Measurements from ENCODE around the gene PHACTR3.

The PHACTR3 gene

GRCh38 chr20:59823491-59824259, 219.3 kb downstream of the PHACTR3 start:
- Histone ChIP-seq H3K79me1 (ENCODE audit: low read length) (no peaks in the 10 kb centered on the region), H3K4me1 (ENCODE audit: control insufficient read depth in 1 of 2, insufficient read depth in 2 of 2, low read length in 2 of 2) (no peaks in the 10 kb centered on the region)
- no CpG with 5 or more reads among the region's 8 CpGs for WGBS (ENCODE audit: extremely low coverage, insufficient coverage, insufficient read length)

GRCh38 chr20:59824711-59825562, 220.6 kb downstream of the PHACTR3 start:
- Histone ChIP-seq H3K4me2 (ENCODE audit: low read length) (no peak overlapping the region), H4K91ac (ENCODE audit: low read depth, low read length) (no peak overlapping the region), H3K4me3 (ENCODE audit: low read depth, low read length) (no peak overlapping the region), H3K9me3 (ENCODE audit: insufficient read depth, low read depth, low read length) (peaks cover 9% of the 10 kb centered on the region), H2AFZ (ENCODE audit: insufficient read depth, low read length, poor library complexity) (no peak overlapping the region), H2AK5ac (ENCODE audit: low read length) (no peak overlapping the region), H3K18ac (ENCODE audit: low read length) (no peak overlapping the region), H3K4me1 (ENCODE audit: control insufficient read depth in 1 of 2, insufficient read depth in 2 of 2, low read length in 2 of 2) (no peaks in the 10 kb centered on the region), H2BK12ac (ENCODE audit: low read length) (no peak overlapping the region), H4K8ac (ENCODE audit: low read depth, low read length) (no peak overlapping the region), H2BK120ac (ENCODE audit: insufficient read depth, low read length, poor library complexity) (no peak overlapping the region), H3K79me1 (ENCODE audit: low read length) (no peaks in the 10 kb centered on the region), H3K14ac (ENCODE audit: low read length) (no peak overlapping the region), H3K79me2 (ENCODE audit: control insufficient read depth, insufficient read depth, low read length, poor library complexity) (no peaks in the 10 kb centered on the region), H3K27ac (ENCODE audit: low read depth, low read length) (no peak overlapping the region), H2BK5ac (ENCODE audit: low read depth, low read length, poor library complexity) (no peak overlapping the region), H3K27me3 (ENCODE audit: insufficient read depth, low read length) (no peaks in the 10 kb centered on the region), H3K36me3 (ENCODE audit: control insufficient read depth in 1 of 2, insufficient read depth in 2 of 2, low read length in 2 of 2) (no peaks in the 10 kb centered on the region), H3K4ac (ENCODE audit: low read depth, low read length) (no peak overlapping the region), H3K23ac (ENCODE audit: low read length) (no peak overlapping the region), H4K12ac (ENCODE audit: low read depth, low read length) (no peak overlapping the region), H3K9ac (ENCODE audit: low read length) (no peak overlapping the region)
- no peak for DNase-seq
- WGBS (ENCODE audit: extremely low coverage, insufficient coverage, insufficient read length), result no CpG with 5 or more reads among the region's 8 CpGs

More at GRCh38 chr20:59823491-59824259, 219.3 kb downstream of the PHACTR3 start:
- Histone ChIP-seq H3K14ac (ENCODE audit: low read length) (no peak overlapping the region), H2BK12ac (ENCODE audit: low read length) (no peak overlapping the region), H3K36me3 (ENCODE audit: control insufficient read depth in 1 of 2, insufficient read depth in 2 of 2, low read length in 2 of 2) (no peaks in the 10 kb centered on the region), H3K4ac (ENCODE audit: low read depth, low read length) (no peak overlapping the region), H3K9ac (ENCODE audit: low read length) (no peak overlapping the region), H2AK5ac (ENCODE audit: low read length) (no peak overlapping the region), H3K23ac (ENCODE audit: low read length) (no peak overlapping the region), H3K79me2 (ENCODE audit: control insufficient read depth, insufficient read depth, low read length, poor library complexity) (no peaks in the 10 kb centered on the region), H4K8ac (ENCODE audit: low read depth, low read length) (no peak overlapping the region), H3K4me3 (ENCODE audit: low read depth, low read length) (no peak overlapping the region), H4K12ac (ENCODE audit: low read depth, low read length) (no peak overlapping the region), H3K9me3 (ENCODE audit: insufficient read depth, low read depth, low read length) (peaks cover 7% of the 10 kb centered on the region), H3K27ac (ENCODE audit: low read depth, low read length) (no peak overlapping the region), H3K18ac (ENCODE audit: low read length) (no peak overlapping the region), H2AFZ (ENCODE audit: insufficient read depth, low read length, poor library complexity) (no peak overlapping the region), H3K4me2 (ENCODE audit: low read length) (no peak overlapping the region), H2BK5ac (ENCODE audit: low read depth, low read length, poor library complexity) (no peak overlapping the region), H3K27me3 (ENCODE audit: insufficient read depth, low read length) (no peaks in the 10 kb centered on the region), H4K91ac (ENCODE audit: low read depth, low read length) (no peak overlapping the region), H2BK120ac (ENCODE audit: insufficient read depth, low read length, poor library complexity) (no peak overlapping the region)
- no peak for DNase-seq

GRCh38 chr20:59825563-59825920, 221.2 kb downstream of the PHACTR3 start:
- WGBS (ENCODE audit: extremely low coverage, insufficient coverage, insufficient read length), result no CpG with 5 or more reads among the region's 4 CpGs
- no peak overlapping the region for H3K9ac ChIP-seq (ENCODE audit: low read length)
- no peak overlapping the region for H2BK5ac ChIP-seq (ENCODE audit: low read depth, low read length, poor library complexity)
- H3K23ac ChIP-seq (ENCODE audit: low read length), result no peak overlapping the region
- no peak overlapping the region for H3K27ac ChIP-seq (ENCODE audit: low read depth, low read length)
- H2BK12ac ChIP-seq (ENCODE audit: low read length), result no peak overlapping the region
- no peaks in the 10 kb centered on the region for H3K4me1 ChIP-seq (ENCODE audit: control insufficient read depth in 1 of 2, insufficient read depth in 2 of 2, low read length in 2 of 2)
- no peak overlapping the region for H2AK5ac ChIP-seq (ENCODE audit: low read length)
- no peak overlapping the region for H3K18ac ChIP-seq (ENCODE audit: low read length)
- H3K27me3 ChIP-seq (ENCODE audit: insufficient read depth, low read length), result no peaks in the 10 kb centered on the region
- no peaks in the 10 kb centered on the region for H3K36me3 ChIP-seq (ENCODE audit: control insufficient read depth in 1 of 2, insufficient read depth in 2 of 2, low read length in 2 of 2)
- H3K4ac ChIP-seq (ENCODE audit: low read depth, low read length), result no peak overlapping the region
- DNase-seq, result no peak
- H3K4me2 ChIP-seq (ENCODE audit: low read length), result no peak overlapping the region
- no peak overlapping the region for H4K8ac ChIP-seq (ENCODE audit: low read depth, low read length)
- no peak overlapping the region for H2BK120ac ChIP-seq (ENCODE audit: insufficient read depth, low read length, poor library complexity)
- H2AFZ ChIP-seq (ENCODE audit: insufficient read depth, low read length, poor library complexity), result no peak overlapping the region
- H3K79me2 ChIP-seq (ENCODE audit: control insufficient read depth, insufficient read depth, low read length, poor library complexity), result no peaks in the 10 kb centered on the region
- H3K4me3 ChIP-seq (ENCODE audit: low read depth, low read length), result no peak overlapping the region
- H4K91ac ChIP-seq (ENCODE audit: low read depth, low read length), result no peak overlapping the region
- no peaks in the 10 kb centered on the region for H3K79me1 ChIP-seq (ENCODE audit: low read length)
- H3K14ac ChIP-seq (ENCODE audit: low read length), result no peak overlapping the region
- no peak overlapping the region for H4K12ac ChIP-seq (ENCODE audit: low read depth, low read length)
- H3K9me3 ChIP-seq (ENCODE audit: insufficient read depth, low read depth, low read length), result peaks cover 7% of the 10 kb centered on the region

GRCh38 chr20:59825944-59826759, 221.8 kb downstream of the PHACTR3 start:
- Histone ChIP-seq H3K27ac (ENCODE audit: low read depth, low read length) (no peak overlapping the region), H3K4me1 (ENCODE audit: control insufficient read depth in 1 of 2, insufficient read depth in 2 of 2, low read length in 2 of 2) (peaks cover 4 to 6% of the 10 kb centered on the region in 2 experiments), H3K23ac (ENCODE audit: low read length) (peak overlapping the region; percentile 3), H3K4me2 (ENCODE audit: low read length) (no peak overlapping the region), H4K12ac (ENCODE audit: low read depth, low read length) (no peak overlapping the region), H3K14ac (ENCODE audit: low read length) (no peak overlapping the region), H3K79me2 (ENCODE audit: control insufficient read depth, insufficient read depth, low read length, poor library complexity) (no peaks in the 10 kb centered on the region), H3K4ac (ENCODE audit: low read depth, low read length) (no peak overlapping the region), H2BK120ac (ENCODE audit: insufficient read depth, low read length, poor library complexity) (no peak overlapping the region), H2AFZ (ENCODE audit: insufficient read depth, low read length, poor library complexity) (no peak overlapping the region), H3K36me3 (ENCODE audit: control insufficient read depth in 1 of 2, insufficient read depth in 2 of 2, low read length in 2 of 2) (no peaks in the 10 kb centered on the region), H3K9me3 (ENCODE audit: insufficient read depth, low read depth, low read length) (peaks cover 7% of the 10 kb centered on the region), H4K8ac (ENCODE audit: low read depth, low read length) (no peak overlapping the region), H4K91ac (ENCODE audit: low read depth, low read length) (no peak overlapping the region), H2AK5ac (ENCODE audit: low read length) (no peak overlapping the region), H3K79me1 (ENCODE audit: low read length) (no peaks in the 10 kb centered on the region), H3K9ac (ENCODE audit: low read length) (no peak overlapping the region), H2BK12ac (ENCODE audit: low read length) (no peak overlapping the region), H3K4me3 (ENCODE audit: low read depth, low read length) (peak overlapping the region; percentile 8), H2BK5ac (ENCODE audit: low read depth, low read length, poor library complexity) (no peak overlapping the region), H3K27me3 (ENCODE audit: insufficient read depth, low read length) (no peaks in the 10 kb centered on the region), H3K18ac (ENCODE audit: low read length) (no peak overlapping the region)
- DNase-seq, result no peak
- no CpG with 5 or more reads among the region's 11 CpGs for WGBS (ENCODE audit: extremely low coverage, insufficient coverage, insufficient read length)
